Measurements from ENCODE around the gene DHFR.
"Not testable (repeated sequence)": the region's sequence is repeated elsewhere in the genome, so short reads cannot be mapped to it uniquely, and the experiment has no call there.

DHFR gene

GRCh38 chr5:80668016-80668969, 13.5 kb upstream of the DHFR start:
- Histone ChIP-seq H3K4me1 (ENCODE audit: insufficient read depth, low read length) (no peaks in the 10 kb centered on the region; the same call in 1 of the 2 replicates), H3K9ac (ENCODE audit: low read depth, low read length) (no peak overlapping the region), H3K9me3 (ENCODE audit: control insufficient read depth, insufficient read depth, low read length) (no peaks in the 10 kb centered on the region), H3K36me3 (ENCODE audit: insufficient read depth, low read length) (no peaks in the 10 kb centered on the region)

DNA sequence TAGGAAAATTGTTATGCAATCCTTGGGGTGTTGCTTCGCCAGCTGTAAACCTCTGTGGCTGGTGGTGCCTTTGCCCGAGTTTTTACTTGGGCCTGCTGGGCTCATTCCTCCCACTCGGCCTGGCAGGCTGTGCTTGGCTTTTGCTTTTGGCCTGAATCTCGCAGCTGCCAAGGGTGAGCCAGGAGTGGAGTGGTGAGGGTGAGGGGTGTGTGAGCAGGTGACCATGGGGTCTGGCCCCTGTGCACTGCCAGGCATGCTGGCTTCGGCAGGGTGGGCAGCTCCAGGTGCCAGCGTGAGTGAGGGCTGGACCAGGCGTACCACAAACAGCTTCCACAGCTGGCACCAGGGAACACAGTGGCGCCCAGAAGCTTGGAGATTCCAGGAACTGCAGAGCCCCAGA, 12.6 kb upstream of the DHFR start:
- no peaks in the 10 kb centered on the region; the same call in 1 of the 2 replicates for H3K4me1 ChIP-seq (ENCODE audit: insufficient read depth, low read length)
- no peaks in the 10 kb centered on the region for H3K36me3 ChIP-seq (ENCODE audit: insufficient read depth, low read length)
- H3K9ac ChIP-seq (ENCODE audit: low read depth, low read length) = no peak overlapping the region
- H3K9me3 ChIP-seq (ENCODE audit: control insufficient read depth, insufficient read depth, low read length) = no peaks in the 10 kb centered on the region

- H3K4me1 ChIP-seq (ENCODE audit: insufficient read depth, low read length) = no peaks in the 10 kb centered on the region; the same call in 1 of the 2 replicates
- H3K9ac ChIP-seq (ENCODE audit: low read depth, low read length) = no peak overlapping the region
- H3K9me3 ChIP-seq (ENCODE audit: control insufficient read depth, insufficient read depth, low read length) = no peaks in the 10 kb centered on the region; the same call in 1 of the 2 replicates
- no peaks in the 10 kb centered on the region for H3K36me3 ChIP-seq (ENCODE audit: insufficient read depth, low read length)
These were observed 10.3 kb upstream of the DHFR start for GRCh38 chr5:80665057-80665456.

- Histone ChIP-seq H3K36me3 (ENCODE audit: insufficient read depth, low read length) (no peaks in the 10 kb centered on the region; the same call in 1 of the 2 replicates), H3K9ac (ENCODE audit: low read depth, low read length) (no peak overlapping the region), H3K9me3 (ENCODE audit: control insufficient read depth, insufficient read depth, low read length) (no peaks in the 10 kb centered on the region; the same call in 1 of the 2 replicates)
These were observed 7.3 kb upstream of the DHFR start for GRCh38 chr5:80662108-80662507.

GRCh38 chr5:80660661-80661060, 5.9 kb upstream of the DHFR start:
- H3K9me3 ChIP-seq (ENCODE audit: control insufficient read depth, insufficient read depth, low read length); H3K36me3 ChIP-seq (ENCODE audit: insufficient read depth, low read length); H3K9ac ChIP-seq (ENCODE audit: low read depth, low read length); H3K4me1 ChIP-seq (ENCODE audit: insufficient read depth, low read length): not testable (repeated sequence)

More at GRCh38 chr5:80662108-80662507, 7.3 kb upstream of the DHFR start:
- no peaks in the 10 kb centered on the region for H3K4me1 ChIP-seq (ENCODE audit: insufficient read depth, low read length)

- H3K36me3 ChIP-seq (ENCODE audit: insufficient read depth, low read length) = no peaks in the 10 kb centered on the region; the same call in 1 of the 2 replicates
- H3K9ac ChIP-seq (ENCODE audit: low read depth, low read length) = no peak overlapping the region
- H3K9me3 ChIP-seq (ENCODE audit: control insufficient read depth, insufficient read depth, low read length) = no peaks in the 10 kb centered on the region; the same call in 1 of the 2 replicates
- H3K4me1 ChIP-seq (ENCODE audit: insufficient read depth, low read length) = peaks cover 9% of the 10 kb centered on the region; the same call in 1 of the 2 replicates
These were observed 4.3 kb upstream of the DHFR start for GRCh38 chr5:80659106-80659505.

DNA sequence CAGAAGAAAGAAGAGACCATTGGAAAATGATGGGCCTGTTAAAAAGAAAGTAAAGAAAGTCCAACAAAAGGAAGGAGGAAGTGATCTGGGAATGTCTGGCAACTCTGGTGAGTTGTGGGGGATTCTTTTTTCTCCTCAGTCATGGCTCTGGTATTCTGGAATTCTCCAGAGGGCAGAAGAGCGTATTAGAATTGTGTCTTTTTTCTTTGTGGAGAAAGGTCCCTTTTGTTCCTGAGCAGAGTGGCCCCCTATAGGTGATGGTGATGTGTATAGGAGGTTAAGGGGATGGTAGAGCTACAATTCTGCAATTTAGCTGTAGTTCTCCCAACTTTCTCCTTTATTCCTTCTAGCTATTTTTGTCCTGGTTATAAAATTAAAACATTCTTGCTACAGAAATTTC, 1.6 kb upstream of the DHFR start:
- H3K36me3 ChIP-seq (ENCODE audit: insufficient read depth, low read length) = no peaks in the 10 kb centered on the region; the same call in 1 of the 2 replicates
- no peak overlapping the region for H3K9ac ChIP-seq (ENCODE audit: low read depth, low read length)
- H3K4me1 ChIP-seq (ENCODE audit: insufficient read depth, low read length) = peaks cover 9% of the 10 kb centered on the region
- no peaks in the 10 kb centered on the region; the same call in 1 of the 2 replicates for H3K9me3 ChIP-seq (ENCODE audit: control insufficient read depth, insufficient read depth, low read length)

DNA sequence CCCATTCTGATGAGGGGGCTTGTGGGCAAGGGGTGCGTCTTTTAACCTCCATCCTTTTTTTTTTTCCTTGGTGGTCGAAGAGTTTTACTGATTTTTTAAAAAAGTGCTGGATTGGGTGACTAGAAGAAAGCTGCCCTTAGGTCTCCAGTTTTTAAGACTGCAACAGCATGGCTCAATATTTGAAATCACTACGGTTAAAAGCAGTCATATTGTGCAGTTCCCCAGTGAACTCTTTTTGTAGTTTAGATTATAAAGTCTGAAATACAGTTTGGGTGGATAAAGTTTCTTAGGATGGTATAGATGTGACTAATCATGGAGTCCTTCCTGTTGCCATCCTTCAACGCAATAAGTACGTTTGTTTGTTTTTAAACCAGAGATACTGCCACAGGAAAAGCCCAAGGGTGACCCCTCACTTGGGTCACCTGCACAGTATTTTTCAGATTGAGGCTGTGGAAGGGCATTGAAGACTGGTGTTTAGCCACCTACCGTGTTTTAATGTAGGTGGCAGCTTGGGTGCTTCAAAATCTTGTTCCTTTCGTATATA, 520 bp upstream of the DHFR start:
- Histone ChIP-seq H3K9me3 (ENCODE audit: control insufficient read depth, insufficient read depth, low read length) (no peaks in the 10 kb centered on the region), H3K36me3 (ENCODE audit: insufficient read depth, low read length) (no peaks in the 10 kb centered on the region; the same call in 1 of the 2 replicates), H3K9ac (ENCODE audit: low read depth, low read length) (peak overlapping the region; percentile 97), H3K4me1 (ENCODE audit: insufficient read depth, low read length) (peaks cover 9% of the 10 kb centered on the region)

DNA sequence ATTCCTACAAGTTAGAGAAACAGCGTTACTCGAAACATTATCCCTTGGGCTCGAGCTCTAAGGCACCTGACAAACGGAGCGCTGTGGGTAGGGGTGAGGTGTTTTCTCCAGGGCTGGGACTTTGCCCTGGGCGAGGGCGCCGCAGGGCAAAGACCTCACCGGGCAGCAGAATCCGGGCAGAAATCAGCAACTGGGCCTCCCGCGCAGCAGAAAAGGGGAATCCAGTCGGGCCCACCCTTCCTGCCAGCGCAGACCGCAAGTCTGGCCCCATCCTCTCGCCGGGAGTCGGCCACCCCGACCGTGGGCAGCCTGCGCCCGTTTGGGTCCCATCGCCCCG, 761 bp downstream of the DHFR start:
- no peaks in the 10 kb centered on the region; the same call in 1 of the 2 replicates for H3K36me3 ChIP-seq (ENCODE audit: insufficient read depth, low read length)
- peaks cover 9% of the 10 kb centered on the region for H3K4me1 ChIP-seq (ENCODE audit: insufficient read depth, low read length)
- H3K9me3 ChIP-seq (ENCODE audit: control insufficient read depth, insufficient read depth, low read length) = no peaks in the 10 kb centered on the region
- H3K9ac ChIP-seq (ENCODE audit: low read depth, low read length) = peak overlapping the region; percentile 77

- peaks cover 9% of the 10 kb centered on the region for H3K4me1 ChIP-seq (ENCODE audit: insufficient read depth, low read length)
These were observed 1.3 kb downstream of the DHFR start for GRCh38 chr5:80653502-80653901.

GRCh38 chr5:80646926-80647325, 7.9 kb downstream of the DHFR start:
- H3K4me1 ChIP-seq (ENCODE audit: insufficient read depth, low read length) = no peaks in the 10 kb centered on the region
- no peak overlapping the region for H3K9ac ChIP-seq (ENCODE audit: low read depth, low read length)
- peaks cover 4% of the 10 kb centered on the region for H3K36me3 ChIP-seq (ENCODE audit: insufficient read depth, low read length)
- no peaks in the 10 kb centered on the region for H3K9me3 ChIP-seq (ENCODE audit: control insufficient read depth, insufficient read depth, low read length)

More at GRCh38 chr5:80653502-80653901, 1.3 kb downstream of the DHFR start:
- Histone ChIP-seq H3K9me3 (ENCODE audit: control insufficient read depth, insufficient read depth, low read length) (no peaks in the 10 kb centered on the region), H3K9ac (ENCODE audit: low read depth, low read length) (peak overlapping the region; percentile 77), H3K36me3 (ENCODE audit: insufficient read depth, low read length) (no peaks in the 10 kb centered on the region; the same call in 1 of the 2 replicates)

- Histone ChIP-seq H3K36me3 (ENCODE audit: insufficient read depth, low read length) (peaks cover 12% of the 10 kb centered on the region), H3K9ac (ENCODE audit: low read depth, low read length) (no peak overlapping the region), H3K9me3 (ENCODE audit: control insufficient read depth, insufficient read depth, low read length) (no peaks in the 10 kb centered on the region), H3K4me1 (ENCODE audit: insufficient read depth, low read length) (no peaks in the 10 kb centered on the region)
These were observed 9.9 kb downstream of the DHFR start for GRCh38 chr5:80644900-80645299.

DNA sequence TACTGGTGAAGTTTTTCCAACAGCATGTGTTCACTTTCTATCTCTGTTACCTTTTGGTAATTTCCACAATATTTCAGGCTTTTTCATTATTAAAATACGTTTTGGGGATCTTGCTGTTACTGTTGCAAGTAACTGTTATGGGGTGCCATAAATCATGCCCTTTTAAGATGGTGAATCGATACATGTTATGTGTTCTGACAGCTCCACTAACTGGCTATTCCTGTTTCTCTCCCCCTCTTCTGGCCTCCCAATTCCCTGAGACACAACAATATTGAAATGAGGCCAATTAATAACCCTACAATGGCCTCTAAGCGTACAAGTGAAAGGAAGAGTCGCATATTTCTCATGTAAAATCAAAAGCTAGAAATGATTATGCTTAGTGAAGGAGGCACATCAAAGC, 13.4 kb downstream of the DHFR start:
- Histone ChIP-seq H3K9me3 (ENCODE audit: control insufficient read depth, insufficient read depth, low read length) (no peaks in the 10 kb centered on the region), H3K36me3 (ENCODE audit: insufficient read depth, low read length) (peaks cover 8% of the 10 kb centered on the region; the same call in 1 of the 2 replicates), H3K4me1 (ENCODE audit: insufficient read depth, low read length) (no peaks in the 10 kb centered on the region), H3K9ac (ENCODE audit: low read depth, low read length) (no peak overlapping the region)

DNA sequence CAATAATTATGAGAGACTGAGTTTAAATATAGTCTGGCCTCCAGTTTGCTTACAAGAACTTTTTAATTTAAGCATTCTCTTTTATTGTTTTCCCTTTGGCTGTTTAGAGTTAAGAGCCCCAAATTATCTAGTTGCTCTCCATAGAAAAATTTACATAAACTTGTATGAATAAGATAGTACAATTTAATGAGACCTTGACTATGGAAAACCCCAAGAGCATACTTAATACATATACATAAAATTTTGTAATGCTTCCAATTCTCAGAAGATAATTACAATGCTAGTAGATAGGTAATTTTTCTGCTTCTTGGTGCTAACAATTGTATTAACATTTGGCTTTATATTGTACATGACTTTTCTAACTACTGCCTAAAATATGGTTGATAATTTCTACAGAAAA, 20.6 kb downstream of the DHFR start:
- no peak overlapping the region for H3K9ac ChIP-seq (ENCODE audit: low read depth, low read length)
- peaks cover 3% of the 10 kb centered on the region; the same call in 1 of the 2 replicates for H3K36me3 ChIP-seq (ENCODE audit: insufficient read depth, low read length)
- no peaks in the 10 kb centered on the region for H3K4me1 ChIP-seq (ENCODE audit: insufficient read depth, low read length)
- no peaks in the 10 kb centered on the region for H3K9me3 ChIP-seq (ENCODE audit: control insufficient read depth, insufficient read depth, low read length)

GRCh38 chr5:80632700-80633099, 22.1 kb downstream of the DHFR start:
- peaks cover 3% of the 10 kb centered on the region; the same call in 1 of the 2 replicates for H3K36me3 ChIP-seq (ENCODE audit: insufficient read depth, low read length)
- no peaks in the 10 kb centered on the region for H3K9me3 ChIP-seq (ENCODE audit: control insufficient read depth, insufficient read depth, low read length)
- H3K9ac ChIP-seq (ENCODE audit: low read depth, low read length) = no peak overlapping the region
- no peaks in the 10 kb centered on the region for H3K4me1 ChIP-seq (ENCODE audit: insufficient read depth, low read length)

Data from ES-I3 (cell line).